Psoas muscle (tissue), 8 donors: ENCODE measurements around the gene HLA-DQB1. TPM values are rescaled to one million over a fixed set of nuclear protein-coding genes. Genes with fewer than 3 reads are reported as not detected.
"Not testable (repeated sequence)": the region's sequence is repeated elsewhere in the genome, so short reads cannot be mapped to it uniquely, and the experiment has no call there.

Experiments
- ATAC-seq, 4 donors: fragments of 200-7000 bp; cut with Tn5 transposase; one replicate each; pipeline ENCODE4 v1.9.1; 2020; ENCODE audit warnings: moderate library complexity in 3 of 4, mild to moderate bottlenecking in 2 of 4
- DNase-seq, 2 donors: peaks; one replicate each; pipeline ENCODE4 v3.0.0-alpha.2; 2020
- H3K27ac ChIP-seq: fragments of 200-600 bp; one replicate; pipeline ENCODE4 v1.8.0; 2022
- H3K27me3 ChIP-seq, 3 donors: fragments of 200-600 bp in 1 of 3; one replicate each; pipeline versions ENCODE4 v1.6.1 to v1.8.0; 2013 to 2022; ENCODE audit warnings: low read length in 2 of 3, mild to moderate bottlenecking in 2 of 3, moderate library complexity in 1 of 3; ENCODE audit not compliant: insufficient read depth in 3 of 3
- H3K36me3 ChIP-seq, 2 donors: fragments of 200-600 bp in 1 of 2; one replicate each; pipeline versions ENCODE4 v1.6.1 to v1.8.0; 2013 to 2022; ENCODE audit warnings: low read depth in 1 of 2, mild to moderate bottlenecking in 1 of 2, moderate library complexity in 1 of 2; ENCODE audit not compliant: insufficient read depth in 1 of 2
- H3K4me1 ChIP-seq: fragments of 200-600 bp; one replicate; pipeline ENCODE4 v1.8.0; 2022
- H3K4me3 ChIP-seq: fragments of 200-600 bp; one replicate; pipeline ENCODE4 v1.8.0; 2022; ENCODE audit warnings: mild to moderate bottlenecking
- H3K9me3 ChIP-seq: fragments of 200-600 bp; one replicate; pipeline ENCODE4 v1.8.0; 2022
- CTCF ChIP-seq: fragments of 200-600 bp; IDR thresholded peaks from one replicate; pipeline ENCODE4 v1.8.0; 2022; ENCODE audit warnings: antibody characterized with exemption
- WGBS, 3 donors: extraction: QIAGEN DNeasy Blood & Tissue Kit; methylation state at CpG; one replicate each; pipeline versions ENCODE4 v1.1.6 to v1.1.7; 2013; 5-methylcytosine and 5-hydroxymethylcytosine counted together
- intact Hi-C, 2 donors: fragments of 100-400 bp; cut with DNase I; formaldehyde crosslinking; loops; one replicate each; pipeline versions ENCODE4 v1.11.0 to v1.14.2; 2022
- polyA plus RNA-seq, 3 donors: library from polyadenylated mRNA; stranded (reverse); fragments of 200-250 nt; gene quantifications; one replicate each; pipeline ENCODE4 v1.2.3, GENCODE V29; 2013
- total RNA-seq, 4 donors: library from RNA; stranded (reverse); fragmentation: NEBNext Ultra II Directional in 2 of 4; extraction: Animal tissue kit (Norgen Biotek cat#: 25700) in 2 of 4; gene quantifications; one replicate each; pipeline versions ENCODE4 v1.2.1 to v1.2.4, GENCODE V29; 2021 to 2023
- donor health status: healthy with polysubstance abuse.
- donor health status: DM: no; HTN: no; CAD: no; lungs with moderate emphysema.
- donor health status: Bipolar disorder and iron deficiency.
- donor health status: healthy.
- donor health status: DM: yes; HTN: yes; CAD: no.
- donor health status: DM: no; HTN: no; CAD: no.
- donor health status: DM: no; HTN: no; CAD: no.
- donor health status: DM: yes; HTN: yes; CAD: no.

HLA-DQB1 gene
- total and polyA plus RNA-seq, 7 donors, result 2.9 to 10.8 (median 5.4) TPM

GRCh38 chr6:32658268-32658897 lies 8.1 kb downstream of the HLA-DQB1 start:
- ATAC-seq, result no peak
- TF ChIP-seq CTCF, result no peak
- Histone ChIP-seq H3K27ac (no peak overlapping the region), H3K36me3 (no peaks in the 10 kb centered on the region), H3K9me3 (no peaks in the 10 kb centered on the region), H3K27me3 (no peaks in the 10 kb centered on the region), H3K4me1 (no peaks in the 10 kb centered on the region), H3K4me3 (no peak overlapping the region)
- WGBS, 3 donors, result 41 to 47% (median 46%) methylated on average over 6 of the region's 6 CpGs
- DNase-seq, result no peak
- intact Hi-C loops, result no loop called here

DNA sequence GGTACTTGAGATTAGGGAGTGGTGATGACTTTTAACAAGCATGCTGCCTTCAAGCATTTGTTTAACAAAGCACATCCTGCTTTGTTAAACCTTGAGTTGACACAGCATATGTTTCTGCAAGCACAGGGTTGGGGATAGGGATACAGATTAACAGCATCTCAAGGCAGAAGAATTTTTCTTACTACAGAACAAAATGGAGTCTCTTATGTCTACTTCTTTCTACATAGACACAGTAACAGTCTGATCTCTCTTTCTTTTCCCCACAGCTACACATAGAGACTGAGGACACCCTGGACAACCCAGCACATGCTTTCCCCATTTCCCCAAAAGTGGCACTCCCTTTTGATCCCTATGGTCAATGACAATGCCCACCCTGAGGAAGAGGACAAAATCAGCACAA lies 8.6 kb downstream of the HLA-DQB1 start:
- H3K27me3 ChIP-seq, H3K4me1 ChIP-seq, H3K36me3 ChIP-seq, intact Hi-C loops, H3K27ac ChIP-seq, H3K4me3 ChIP-seq, DNase-seq, ATAC-seq, H3K9me3 ChIP-seq: not testable (repeated sequence)

- H3K36me3 ChIP-seq, intact Hi-C loops, H3K9me3 ChIP-seq, H3K4me3 ChIP-seq, ATAC-seq, H3K27me3 ChIP-seq, H3K4me1 ChIP-seq, DNase-seq, H3K27ac ChIP-seq: not testable (repeated sequence)
- 51 to 57% (median 53%) methylated on average over 5 to 6 of the region's 6 CpGs for WGBS, 3 donors
These were observed 9.1 kb downstream of the HLA-DQB1 start for GRCh38 chr6:32657329-32657728.

- Histone ChIP-seq H3K4me1 (no peaks in the 10 kb centered on the region), H3K27ac (no peak overlapping the region), H3K4me3 (no peak overlapping the region), H3K36me3 (no peaks in the 10 kb centered on the region), H3K9me3 (no peaks in the 10 kb centered on the region), H3K27me3 (no peaks in the 10 kb centered on the region)
- ATAC-seq (no peak), DNase-seq (no peak)
- no peak for TF ChIP-seq CTCF
- WGBS, 3 donors, result 72 to 87% (median 84%) methylated on average over 2 of the region's 2 CpGs
- intact Hi-C loops, result no loop called here
These were observed 11.2 kb downstream of the HLA-DQB1 start for GRCh38 chr6:32655203-32655710.

DNA sequence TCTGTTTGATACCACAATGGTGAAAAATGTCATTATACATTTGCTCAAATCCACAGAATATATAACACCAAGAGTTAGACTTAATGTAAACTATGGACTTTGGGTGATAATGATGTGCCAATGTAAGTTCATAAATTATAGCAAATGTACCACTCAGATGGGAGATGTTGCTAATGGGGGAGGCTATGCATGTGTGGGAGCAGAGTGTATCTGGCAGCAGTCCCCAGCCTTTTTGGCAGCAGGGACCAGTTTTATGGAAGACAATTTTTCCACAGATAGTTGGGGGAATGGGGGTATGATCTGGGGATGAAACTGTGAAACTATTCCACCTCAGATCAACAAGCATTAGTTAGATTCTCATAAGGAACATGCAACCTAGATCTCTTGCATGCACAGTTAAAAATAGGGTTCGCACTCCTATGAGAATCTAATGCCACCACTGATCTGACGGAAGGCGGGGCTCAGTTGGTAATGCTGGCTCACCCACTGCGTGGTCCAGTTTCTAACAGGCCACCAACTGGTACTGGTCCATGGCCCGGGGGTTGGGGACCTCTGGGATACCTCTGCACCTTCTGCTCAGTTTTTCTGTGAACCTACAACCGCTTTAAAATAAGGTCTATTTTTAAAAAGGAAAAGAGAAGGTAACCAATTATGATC lies 21.3 kb downstream of the HLA-DQB1 start:
- no peak for DNase-seq
- WGBS, 3 donors, result 85 to 91% (median 86%) methylated on average over 6 of the region's 6 CpGs
- Histone ChIP-seq H3K36me3 (no peaks in the 10 kb centered on the region), H3K27ac (no peak overlapping the region), H3K27me3 (peaks cover 0 to 3% (median 0%) of the 10 kb centered on the region in 3 donors), H3K9me3 (no peaks in the 10 kb centered on the region), H3K4me1 (no peaks in the 10 kb centered on the region), H3K4me3 (no peak overlapping the region)
- intact Hi-C loops, result no loop called here
- ATAC-seq, result no peak
- no peak for TF ChIP-seq CTCF
